ENCODE results near the gene GTPBP10. TPM values are rescaled to one million over a fixed set of nuclear protein-coding genes. Genes with fewer than 3 reads are reported as not detected.

GTPBP10 gene
- total and polyA plus RNA-seq, 2 donors (not counting 1 experiment from before 2014, with no cell fraction given) = 17.7 to 36.2 TPM

DNA sequence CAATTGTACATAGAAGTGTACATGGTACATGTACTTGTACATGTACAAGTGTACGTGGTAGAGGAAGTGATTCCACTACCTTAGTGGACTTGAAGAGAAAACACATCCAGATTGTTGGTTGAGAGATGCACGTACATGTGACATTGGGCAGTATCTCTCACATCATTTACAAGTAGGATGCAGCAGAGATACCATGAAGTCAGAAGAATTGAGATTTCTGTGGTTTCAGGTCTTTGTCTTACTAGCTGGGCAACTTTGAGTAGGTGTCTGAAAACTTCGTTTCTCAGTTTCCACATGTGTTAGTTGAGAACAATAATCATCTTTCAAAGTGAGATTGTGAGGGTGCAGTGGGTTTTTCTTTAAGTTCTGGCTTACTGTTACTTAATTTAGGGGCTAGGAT lies 78.2 kb downstream of the GTPBP10 start:
- POLR2A ChIA-PET = no interaction called here
- WGBS (ENCODE audit: insufficient coverage) = 86% methylated on average over 3 of the region's 3 CpGs

GRCh38 chr7:90425376-90425775 lies 78.9 kb downstream of the GTPBP10 start:
- no peaks in the 10 kb centered on the region for H3K27me3 ChIP-seq (replicated peaks in 1 of 4; ENCODE audit: control extremely low read depth in 1 of 4, control insufficient read depth in 3 of 4, insufficient read depth in 4 of 4, low read length in 3 of 4)
- Mint-ChIP-seq H3K4me3 (no peak overlapping the region), H3K27me3 (peaks cover 7% of the 10 kb centered on the region), H3K9me3 (ENCODE audit: insufficient read depth) (no peaks in the 10 kb centered on the region), H3K4me1 (no peaks in the 10 kb centered on the region), H3K27ac (no peak overlapping the region)
- H4K20me1 ChIP-seq (ENCODE audit: control insufficient read depth, insufficient read depth, low read length, poor library complexity, severe bottlenecking) = no peaks in the 10 kb centered on the region
- CTCF ChIA-PET = interaction anchor here (1.3 to 4.6 kb wide), 3 partner anchors 113 to 271 kb away, joined by 3 to 79 read pairs (median 4); partner anchors contain the start of gene STEAP1
- no peak overlapping the region for H3K9ac ChIP-seq (ENCODE audit: low read length)
- no peaks in the 10 kb centered on the region for H3K79me2 ChIP-seq (ENCODE audit: control insufficient read depth, insufficient read depth, low read length)
- H3K4me1 ChIP-seq (ENCODE audit: control insufficient read depth in 2 of 2, insufficient read depth in 2 of 2, low read length in 2 of 2) = no peaks in the 10 kb centered on the region
- TF ChIP-seq EZH2 (IDR thresholded peaks at IDR 0.05; ENCODE audit: borderline replicate concordance, insufficient read depth, low read depth, low read length, poor library complexity, severe bottlenecking) = no peak
- TF ChIP-seq, protein P1, sequence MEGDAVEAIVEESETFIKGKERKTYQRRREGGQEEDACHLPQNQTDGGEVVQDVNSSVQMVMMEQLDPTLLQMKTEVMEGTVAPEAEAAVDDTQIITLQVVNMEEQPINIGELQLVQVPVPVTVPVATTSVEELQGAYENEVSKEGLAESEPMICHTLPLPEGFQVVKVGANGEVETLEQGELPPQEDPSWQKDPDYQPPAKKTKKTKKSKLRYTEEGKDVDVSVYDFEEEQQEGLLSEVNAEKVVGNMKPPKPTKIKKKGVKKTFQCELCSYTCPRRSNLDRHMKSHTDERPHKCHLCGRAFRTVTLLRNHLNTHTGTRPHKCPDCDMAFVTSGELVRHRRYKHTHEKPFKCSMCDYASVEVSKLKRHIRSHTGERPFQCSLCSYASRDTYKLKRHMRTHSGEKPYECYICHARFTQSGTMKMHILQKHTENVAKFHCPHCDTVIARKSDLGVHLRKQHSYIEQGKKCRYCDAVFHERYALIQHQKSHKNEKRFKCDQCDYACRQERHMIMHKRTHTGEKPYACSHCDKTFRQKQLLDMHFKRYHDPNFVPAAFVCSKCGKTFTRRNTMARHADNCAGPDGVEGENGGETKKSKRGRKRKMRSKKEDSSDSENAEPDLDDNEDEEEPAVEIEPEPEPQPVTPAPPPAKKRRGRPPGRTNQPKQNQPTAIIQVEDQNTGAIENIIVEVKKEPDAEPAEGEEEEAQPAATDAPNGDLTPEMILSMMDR (IDR thresholded peaks at IDR 0.05) = no peak
- H3K36me3 ChIP-seq (replicated peaks in 1 of 2; ENCODE audit: control extremely low read depth in 1 of 2, control insufficient read depth in 1 of 2, extremely low read depth in 1 of 2, insufficient read depth in 2 of 2, low read length in 1 of 2) = no peaks in the 10 kb centered on the region
- intact Hi-C loops (cut with micrococcal nuclease) = no loop called here
- no CpG with 5 or more reads among the region's 2 CpGs for WGBS (ENCODE audit: insufficient coverage)
- no peak overlapping the region for H3K27ac ChIP-seq (ENCODE audit: low read length in 2 of 2)
- no peak overlapping the region for H3K4me2 ChIP-seq (replicated peaks; ENCODE audit: low read depth, low read length, poor library complexity, severe bottlenecking)
- DNase-seq (no peak), ATAC-seq (ENCODE audit: low read depth) (no peak)
- POLR2A ChIA-PET = no interaction called here
- no peaks in the 10 kb centered on the region for H3K9me3 ChIP-seq (ENCODE audit: control extremely low read depth in 1 of 3, control insufficient read depth in 2 of 3, insufficient read depth in 1 of 3, low read length in 2 of 3)
- H2AFZ ChIP-seq (ENCODE audit: insufficient read depth, low read depth, low read length, poor library complexity, severe bottlenecking) = no peak overlapping the region
- H3K4me3 ChIP-seq (ENCODE audit: control extremely low read depth in 1 of 5, extremely low read depth in 1 of 5, insufficient read depth in 1 of 5, low read depth in 2 of 5, low read length in 4 of 5) = no peak overlapping the region

More for the DNA sequence above, 78.2 kb downstream of the GTPBP10 start:
- Mint-ChIP-seq H3K27ac (no peak overlapping the region), H3K27me3 (peaks cover 3% of the 10 kb centered on the region), H3K4me3 (no peak overlapping the region), H3K9me3 (ENCODE audit: insufficient read depth) (no peaks in the 10 kb centered on the region), H3K4me1 (no peaks in the 10 kb centered on the region)
- Histone ChIP-seq H3K79me2 (ENCODE audit: control insufficient read depth, insufficient read depth, low read length) (no peaks in the 10 kb centered on the region), H3K27ac (ENCODE audit: low read length in 2 of 2) (no peak overlapping the region), H3K9ac (ENCODE audit: low read length) (no peak overlapping the region), H3K4me2 (replicated peaks; ENCODE audit: low read depth, low read length, poor library complexity, severe bottlenecking) (no peak overlapping the region), H3K4me3 (ENCODE audit: control extremely low read depth in 1 of 5, extremely low read depth in 1 of 5, insufficient read depth in 1 of 5, low read depth in 2 of 5, low read length in 4 of 5) (no peak overlapping the region), H3K36me3 (replicated peaks in 1 of 2; ENCODE audit: control extremely low read depth in 1 of 2, control insufficient read depth in 1 of 2, extremely low read depth in 1 of 2, insufficient read depth in 2 of 2, low read length in 1 of 2) (no peaks in the 10 kb centered on the region), H2AFZ (ENCODE audit: insufficient read depth, low read depth, low read length, poor library complexity, severe bottlenecking) (no peak overlapping the region), H3K27me3 (replicated peaks in 1 of 4; ENCODE audit: control extremely low read depth in 1 of 4, control insufficient read depth in 3 of 4, insufficient read depth in 4 of 4, low read length in 3 of 4) (no peaks in the 10 kb centered on the region), H4K20me1 (ENCODE audit: control insufficient read depth, insufficient read depth, low read length, poor library complexity, severe bottlenecking) (no peaks in the 10 kb centered on the region), H3K4me1 (ENCODE audit: control insufficient read depth in 2 of 2, insufficient read depth in 2 of 2, low read length in 2 of 2) (no peaks in the 10 kb centered on the region), H3K9me3 (ENCODE audit: control extremely low read depth in 1 of 3, control insufficient read depth in 2 of 3, insufficient read depth in 1 of 3, low read length in 2 of 3) (no peaks in the 10 kb centered on the region)
- intact Hi-C loops (cut with micrococcal nuclease) = no loop called here
- no peak for TF ChIP-seq EZH2 (IDR thresholded peaks at IDR 0.05; ENCODE audit: borderline replicate concordance, insufficient read depth, low read depth, low read length, poor library complexity, severe bottlenecking)
- TF ChIP-seq, protein P1 (IDR thresholded peaks at IDR 0.05) = no peak
- ATAC-seq (ENCODE audit: low read depth) = no peak
- no peak for DNase-seq
- CTCF ChIA-PET = interaction anchor here (0.8 to 1.4 kb wide), 6 partner anchors 11 to 271 kb away, joined by 3 to 4 read pairs (median 4); partner anchors contain the start of gene STEAP1
